ENCODE data around the gene ALPP. TPM values are rescaled to one million over a fixed set of nuclear protein-coding genes. Genes with fewer than 3 reads are reported as not detected.
"Not testable (repeated sequence)": the region's sequence is repeated elsewhere in the genome, so short reads cannot be mapped to it uniquely, and the experiment has no call there.

The ALPP gene
- polyA plus RNA-seq, 1 experiment: not detected

DNA sequence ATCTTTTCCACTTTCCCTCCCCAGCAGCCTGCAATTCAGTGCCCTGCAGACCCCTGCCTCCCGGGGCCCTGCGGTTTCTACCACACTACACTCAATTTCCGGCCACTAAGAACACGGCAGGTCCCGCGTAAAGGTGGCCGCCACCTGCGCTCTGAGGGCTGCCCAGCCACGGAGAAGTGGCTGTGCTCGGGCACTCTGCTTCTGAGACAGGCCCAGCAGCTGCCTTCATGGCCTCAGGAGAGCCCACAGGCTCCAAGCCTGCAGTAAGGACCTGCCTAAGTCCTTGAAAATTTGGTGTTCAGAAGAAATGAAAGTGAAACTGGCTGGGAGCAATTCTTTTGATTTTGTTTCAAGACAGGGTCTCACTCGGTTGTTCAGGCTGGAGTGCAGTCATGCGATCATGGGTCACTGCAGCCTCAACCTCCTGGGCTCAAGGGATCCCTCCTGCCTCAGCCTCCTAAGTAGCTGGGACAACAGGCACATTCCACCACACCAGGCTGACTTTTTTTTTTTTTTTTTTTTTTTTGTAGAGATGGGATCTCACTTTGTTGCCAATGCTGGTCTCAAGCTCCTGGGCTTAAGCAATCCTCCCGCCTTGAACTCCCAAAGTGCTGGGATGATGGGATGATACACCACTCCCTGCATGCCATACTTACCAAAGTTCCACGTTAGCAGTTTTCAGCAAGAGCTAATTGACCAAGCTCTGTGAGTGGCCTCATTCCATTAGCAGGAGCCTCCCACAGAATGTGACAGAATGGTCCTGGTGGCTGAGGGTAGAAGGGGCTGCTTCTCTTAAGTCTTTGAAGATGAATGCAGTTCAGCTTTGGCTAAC lies 14.6 kb upstream of the ALPP start:
- POLR2A ChIA-PET: interaction anchor here (0.6 to 0.7 kb wide), 3 partner anchors 14 to 767 kb away, joined by 4 to 5 read pairs (median 5); no protein-coding TSS in a partner anchor
- CTCF ChIA-PET: interaction anchor here (0.6 to 1.9 kb wide), 4 partner anchors 219 to 463 kb away, joined by 4 to 7 read pairs (median 5); no protein-coding TSS in a partner anchor
- no peak overlapping the region for H3K27ac ChIP-seq (ENCODE audit: low read depth, low read length)
- TF ChIP-seq, protein P1, sequence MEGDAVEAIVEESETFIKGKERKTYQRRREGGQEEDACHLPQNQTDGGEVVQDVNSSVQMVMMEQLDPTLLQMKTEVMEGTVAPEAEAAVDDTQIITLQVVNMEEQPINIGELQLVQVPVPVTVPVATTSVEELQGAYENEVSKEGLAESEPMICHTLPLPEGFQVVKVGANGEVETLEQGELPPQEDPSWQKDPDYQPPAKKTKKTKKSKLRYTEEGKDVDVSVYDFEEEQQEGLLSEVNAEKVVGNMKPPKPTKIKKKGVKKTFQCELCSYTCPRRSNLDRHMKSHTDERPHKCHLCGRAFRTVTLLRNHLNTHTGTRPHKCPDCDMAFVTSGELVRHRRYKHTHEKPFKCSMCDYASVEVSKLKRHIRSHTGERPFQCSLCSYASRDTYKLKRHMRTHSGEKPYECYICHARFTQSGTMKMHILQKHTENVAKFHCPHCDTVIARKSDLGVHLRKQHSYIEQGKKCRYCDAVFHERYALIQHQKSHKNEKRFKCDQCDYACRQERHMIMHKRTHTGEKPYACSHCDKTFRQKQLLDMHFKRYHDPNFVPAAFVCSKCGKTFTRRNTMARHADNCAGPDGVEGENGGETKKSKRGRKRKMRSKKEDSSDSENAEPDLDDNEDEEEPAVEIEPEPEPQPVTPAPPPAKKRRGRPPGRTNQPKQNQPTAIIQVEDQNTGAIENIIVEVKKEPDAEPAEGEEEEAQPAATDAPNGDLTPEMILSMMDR (IDR thresholded peaks at IDR 0.05; ENCODE audit: low read depth, low read length): no peak
- H3K9me3 ChIP-seq (ENCODE audit: control insufficient read depth, insufficient read depth, low read length): no peaks in the 10 kb centered on the region
- no peak for DNase-seq (ENCODE audit: low read depth, low spot score)
- H3K27me3 ChIP-seq (ENCODE audit: control insufficient read depth, insufficient read depth, low read length): no peaks in the 10 kb centered on the region
- H3K4me3 ChIP-seq (ENCODE audit: low read depth, low read length): peak overlapping the region; percentile 10; the same call in 1 of the 2 replicates

DNA sequence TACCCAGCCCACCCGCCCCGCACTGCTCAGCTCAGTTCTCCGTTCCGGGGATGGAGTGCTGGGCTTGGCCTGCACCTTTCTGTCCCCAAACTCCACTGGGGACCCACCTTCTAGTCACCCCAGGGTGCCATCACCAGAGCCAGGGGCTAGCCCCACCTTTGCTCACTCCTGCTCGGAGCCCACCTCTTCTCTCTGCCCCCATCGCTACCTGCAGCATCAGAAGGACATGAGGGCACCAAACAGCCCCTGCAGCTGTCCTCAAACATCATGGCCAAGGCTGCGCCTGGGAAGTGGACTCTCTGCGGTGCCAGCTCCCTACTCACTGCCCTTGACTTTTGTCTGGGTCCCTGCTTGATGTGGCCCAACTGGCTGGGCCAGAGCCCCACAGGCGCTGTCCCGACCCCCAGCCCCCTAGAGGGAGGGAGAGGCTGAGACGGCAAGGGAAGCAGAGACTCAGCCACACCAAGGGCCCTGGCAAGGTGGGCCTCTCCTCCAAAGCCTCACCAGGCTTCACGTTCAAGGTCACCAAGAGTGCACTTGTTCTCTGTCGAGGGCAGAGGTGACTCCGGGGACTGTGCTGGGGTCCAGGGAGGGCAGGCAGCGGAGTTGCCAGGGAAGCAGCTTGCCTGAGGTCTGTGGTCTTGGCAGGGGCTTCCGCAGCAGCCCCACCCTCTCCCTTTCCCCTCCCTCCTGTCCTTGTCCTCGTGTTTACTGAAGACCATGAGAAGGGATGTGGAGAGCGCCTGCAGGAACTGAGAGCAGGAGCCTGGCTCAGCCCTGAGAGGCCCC lies 13.6 kb upstream of the ALPP start:
- ChIA-PET CTCF (interaction anchor here (0.6 to 1.9 kb wide), 8 partner anchors 9 to 464 kb away, joined by 3 to 7 read pairs (median 4); no protein-coding TSS in a partner anchor), POLR2A (interaction anchor here (0.6 to 0.7 kb wide), 2 partner anchors 405 to 766 kb away, joined by 5 read pairs; no protein-coding TSS in a partner anchor)
- not testable (repeated sequence) for H3K27ac ChIP-seq (ENCODE audit: low read depth, low read length); DNase-seq (ENCODE audit: low read depth, low spot score); H3K27me3 ChIP-seq (ENCODE audit: control insufficient read depth, insufficient read depth, low read length); H3K4me3 ChIP-seq (ENCODE audit: low read depth, low read length); H3K9me3 ChIP-seq (ENCODE audit: control insufficient read depth, insufficient read depth, low read length)

DNA sequence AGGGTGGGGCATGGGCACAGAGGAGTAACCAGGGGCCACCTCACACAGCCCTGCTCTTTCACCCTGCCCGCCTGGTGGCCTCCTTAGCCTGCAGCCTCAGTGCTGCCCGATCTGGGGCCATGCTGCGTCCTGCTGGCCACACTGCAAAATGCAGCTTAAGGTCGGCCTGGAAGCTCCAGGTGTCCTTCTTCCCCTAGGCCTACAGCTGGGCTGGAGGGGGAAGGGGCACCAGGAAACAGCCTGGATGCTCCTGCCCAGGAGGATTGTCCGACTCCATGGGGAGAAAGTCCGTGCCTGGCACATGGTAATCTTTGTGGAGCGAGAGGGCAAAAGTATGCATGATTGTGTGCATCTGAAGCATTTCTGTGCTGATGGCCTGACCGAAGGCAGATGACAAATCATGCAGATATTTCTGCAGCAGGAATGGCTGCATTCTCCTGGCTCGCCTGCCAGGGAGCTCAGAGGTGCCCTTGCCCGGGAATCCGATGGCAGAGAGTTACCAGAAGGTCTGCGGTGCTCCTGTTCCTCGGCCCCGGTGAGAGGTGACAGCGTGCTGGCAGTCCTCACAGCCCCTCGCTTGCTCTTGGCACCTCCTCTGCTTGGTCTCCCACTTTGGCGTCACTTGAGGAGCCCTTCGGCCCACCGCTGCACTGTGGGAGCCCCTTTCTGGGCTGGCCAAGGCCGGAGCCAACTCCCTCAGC lies 12.8 kb upstream of the ALPP start:
- Histone ChIP-seq H3K9me3 (ENCODE audit: control insufficient read depth, insufficient read depth, low read length) (no peaks in the 10 kb centered on the region), H3K4me3 (ENCODE audit: low read depth, low read length) (no peak overlapping the region), H3K27me3 (ENCODE audit: control insufficient read depth, insufficient read depth, low read length) (no peaks in the 10 kb centered on the region), H3K27ac (ENCODE audit: low read depth, low read length) (no peak overlapping the region)
- CTCF ChIA-PET: interaction anchor here (0.9 to 1.3 kb wide), 4 partner anchors 9 to 459 kb away, joined by 3 to 5 read pairs (median 3); no protein-coding TSS in a partner anchor
- POLR2A ChIA-PET: no interaction called here
- TF ChIP-seq, protein P1 (IDR thresholded peaks at IDR 0.05; ENCODE audit: low read depth, low read length): peak; percentile 48
- peak; percentile 8 for DNase-seq (ENCODE audit: low read depth, low spot score)

DNA sequence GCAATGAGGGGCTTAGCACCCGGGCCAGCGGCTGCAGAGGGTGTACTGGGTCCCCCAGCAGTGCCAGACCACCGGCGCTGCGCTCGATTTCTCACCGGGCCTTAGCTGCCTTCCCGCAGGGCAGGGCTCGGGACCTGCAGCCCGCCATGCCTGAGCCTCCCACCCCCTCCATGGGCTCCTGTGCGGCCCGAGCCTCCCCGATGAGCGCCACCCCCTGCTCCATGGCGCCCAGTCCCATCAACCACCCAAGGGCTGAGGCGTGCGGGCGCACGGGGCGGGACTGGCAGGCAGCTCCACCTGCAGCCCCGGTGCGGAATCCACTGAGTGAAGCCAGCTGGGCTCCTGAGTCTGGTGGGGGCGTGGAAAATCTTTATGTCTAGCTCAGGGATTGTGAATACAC lies 12.1 kb upstream of the ALPP start:
- H3K4me3 ChIP-seq (ENCODE audit: low read depth, low read length); H3K27me3 ChIP-seq (ENCODE audit: control insufficient read depth, insufficient read depth, low read length); H3K27ac ChIP-seq (ENCODE audit: low read depth, low read length); POLR2A ChIA-PET; H3K9me3 ChIP-seq (ENCODE audit: control insufficient read depth, insufficient read depth, low read length); DNase-seq (ENCODE audit: low read depth, low spot score): not testable (repeated sequence)
- CTCF ChIA-PET: interaction anchor here (0.9 to 1.3 kb wide), 2 partner anchors 8 to 460 kb away, joined by 3 read pairs; no protein-coding TSS in a partner anchor

DNA sequence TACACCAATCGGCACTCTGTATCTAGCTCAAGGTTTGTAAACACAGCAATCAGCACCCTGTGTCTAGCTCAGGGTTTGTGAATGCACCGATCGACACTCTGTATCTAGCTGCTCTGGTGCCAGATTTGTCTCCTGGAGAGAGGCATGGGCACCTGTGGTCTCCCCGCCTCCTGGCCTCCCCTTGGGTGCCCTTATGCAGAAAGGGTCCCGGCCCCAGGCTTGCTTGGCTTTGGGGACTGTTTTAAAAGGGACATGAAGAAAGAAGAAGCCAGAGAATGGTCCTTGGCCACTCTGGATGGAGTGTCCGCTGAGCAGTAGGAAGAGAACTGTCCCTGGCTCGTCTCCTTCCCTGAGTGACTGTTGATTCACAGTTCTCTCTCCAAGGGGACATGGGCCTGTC lies 11.5 kb upstream of the ALPP start:
- ChIA-PET CTCF (no interaction called here), POLR2A (no interaction called here)
- Histone ChIP-seq H3K27me3 (ENCODE audit: control insufficient read depth, insufficient read depth, low read length) (no peaks in the 10 kb centered on the region), H3K4me3 (ENCODE audit: low read depth, low read length) (no peak overlapping the region), H3K9me3 (ENCODE audit: control insufficient read depth, insufficient read depth, low read length) (no peaks in the 10 kb centered on the region), H3K27ac (ENCODE audit: low read depth, low read length) (no peak overlapping the region)
- no peak for DNase-seq (ENCODE audit: low read depth, low spot score)
- TF ChIP-seq, protein P1 (IDR thresholded peaks at IDR 0.05; ENCODE audit: low read depth, low read length): no peak
